VCaP (cell line): ENCODE results near the gene SNX17.

Experiments
- H3K27ac ChIP-seq: fragments of 450-650 bp; 2 replicates; pipeline ENCODE4 v1.5.1; 2017
- TF ChIP-seq, protein P1 (sequence below): fragments of 450-650 bp; conservative IDR thresholded peaks from 2 replicates; pipeline ENCODE4 v1.5.1; 2017; ENCODE audit warnings: mild to moderate bottlenecking, moderate library complexity

SNX17 gene

DNA sequence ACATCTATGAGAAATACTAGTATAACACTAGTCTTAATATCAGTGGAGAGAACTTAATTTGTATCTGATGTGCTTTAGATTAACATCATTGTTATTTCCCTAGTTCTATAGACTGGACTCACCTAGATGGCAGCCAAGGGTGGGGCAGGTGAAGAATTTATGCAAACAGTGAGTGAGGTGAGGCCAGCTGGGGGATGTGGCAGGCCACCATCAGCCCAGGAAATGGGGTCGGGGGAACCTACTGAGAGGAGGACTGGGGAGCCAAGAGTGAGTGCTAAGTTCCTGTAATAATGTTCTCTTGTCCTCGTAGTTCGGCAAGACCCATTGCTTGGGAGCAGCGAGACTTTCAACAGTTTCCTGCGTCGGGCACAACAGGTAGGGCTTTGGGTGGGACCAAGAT, 2.5 kb downstream of the SNX17 start:
- TF ChIP-seq, protein P1, sequence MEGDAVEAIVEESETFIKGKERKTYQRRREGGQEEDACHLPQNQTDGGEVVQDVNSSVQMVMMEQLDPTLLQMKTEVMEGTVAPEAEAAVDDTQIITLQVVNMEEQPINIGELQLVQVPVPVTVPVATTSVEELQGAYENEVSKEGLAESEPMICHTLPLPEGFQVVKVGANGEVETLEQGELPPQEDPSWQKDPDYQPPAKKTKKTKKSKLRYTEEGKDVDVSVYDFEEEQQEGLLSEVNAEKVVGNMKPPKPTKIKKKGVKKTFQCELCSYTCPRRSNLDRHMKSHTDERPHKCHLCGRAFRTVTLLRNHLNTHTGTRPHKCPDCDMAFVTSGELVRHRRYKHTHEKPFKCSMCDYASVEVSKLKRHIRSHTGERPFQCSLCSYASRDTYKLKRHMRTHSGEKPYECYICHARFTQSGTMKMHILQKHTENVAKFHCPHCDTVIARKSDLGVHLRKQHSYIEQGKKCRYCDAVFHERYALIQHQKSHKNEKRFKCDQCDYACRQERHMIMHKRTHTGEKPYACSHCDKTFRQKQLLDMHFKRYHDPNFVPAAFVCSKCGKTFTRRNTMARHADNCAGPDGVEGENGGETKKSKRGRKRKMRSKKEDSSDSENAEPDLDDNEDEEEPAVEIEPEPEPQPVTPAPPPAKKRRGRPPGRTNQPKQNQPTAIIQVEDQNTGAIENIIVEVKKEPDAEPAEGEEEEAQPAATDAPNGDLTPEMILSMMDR: no peak
- peak overlapping the region; percentile 93; the same call in 1 of the 2 replicates for H3K27ac ChIP-seq

DNA sequence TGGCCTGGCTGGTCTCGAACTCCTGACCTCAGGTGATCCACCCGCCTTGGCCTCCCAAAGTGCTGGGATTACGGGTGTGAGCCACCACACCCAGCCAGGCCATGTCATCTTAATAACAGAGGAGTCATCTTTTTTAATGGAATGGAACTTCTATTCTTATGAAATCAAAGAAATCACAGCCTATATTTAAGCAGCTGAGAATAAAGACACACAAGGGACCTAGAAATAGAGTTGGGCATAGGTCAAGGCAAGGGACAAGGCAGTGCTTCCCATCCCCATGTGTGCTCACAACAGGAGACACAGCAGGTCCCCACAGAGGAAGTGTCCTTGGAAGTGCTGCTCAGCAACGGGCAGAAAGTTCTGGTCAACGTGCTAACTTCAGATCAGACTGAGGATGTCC, 3.2 kb downstream of the SNX17 start:
- TF ChIP-seq, protein P1: no peak
- H3K27ac ChIP-seq: peak overlapping the region; percentile 93; the same call in 1 of the 2 replicates

DNA sequence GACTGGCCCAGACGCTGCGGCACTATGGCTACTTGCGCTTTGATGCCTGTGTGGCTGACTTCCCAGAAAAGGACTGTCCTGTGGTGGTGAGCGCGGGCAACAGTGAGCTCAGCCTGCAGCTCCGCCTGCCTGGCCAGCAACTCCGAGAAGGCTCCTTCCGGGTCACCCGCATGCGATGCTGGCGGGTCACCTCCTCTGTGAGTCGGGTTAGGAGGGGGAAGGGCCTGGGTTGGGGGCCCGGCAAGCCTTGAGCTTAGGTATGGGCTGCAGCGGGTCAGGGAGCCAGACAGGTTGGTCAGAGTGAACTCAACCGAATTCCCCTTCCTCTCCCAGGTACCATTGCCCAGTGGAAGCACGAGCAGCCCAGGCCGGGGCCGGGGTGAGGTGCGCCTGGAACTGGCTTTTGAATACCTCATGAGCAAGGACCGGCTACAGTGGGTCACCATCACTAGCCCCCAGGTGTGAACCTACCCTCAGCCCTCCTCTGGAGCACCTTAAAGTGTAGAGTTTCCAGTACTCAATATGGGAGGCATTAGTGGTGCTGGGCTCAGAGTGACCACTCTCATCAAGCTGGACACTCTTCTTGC, 5.2 kb downstream of the SNX17 start:
- TF ChIP-seq, protein P1: no peak

DNA sequence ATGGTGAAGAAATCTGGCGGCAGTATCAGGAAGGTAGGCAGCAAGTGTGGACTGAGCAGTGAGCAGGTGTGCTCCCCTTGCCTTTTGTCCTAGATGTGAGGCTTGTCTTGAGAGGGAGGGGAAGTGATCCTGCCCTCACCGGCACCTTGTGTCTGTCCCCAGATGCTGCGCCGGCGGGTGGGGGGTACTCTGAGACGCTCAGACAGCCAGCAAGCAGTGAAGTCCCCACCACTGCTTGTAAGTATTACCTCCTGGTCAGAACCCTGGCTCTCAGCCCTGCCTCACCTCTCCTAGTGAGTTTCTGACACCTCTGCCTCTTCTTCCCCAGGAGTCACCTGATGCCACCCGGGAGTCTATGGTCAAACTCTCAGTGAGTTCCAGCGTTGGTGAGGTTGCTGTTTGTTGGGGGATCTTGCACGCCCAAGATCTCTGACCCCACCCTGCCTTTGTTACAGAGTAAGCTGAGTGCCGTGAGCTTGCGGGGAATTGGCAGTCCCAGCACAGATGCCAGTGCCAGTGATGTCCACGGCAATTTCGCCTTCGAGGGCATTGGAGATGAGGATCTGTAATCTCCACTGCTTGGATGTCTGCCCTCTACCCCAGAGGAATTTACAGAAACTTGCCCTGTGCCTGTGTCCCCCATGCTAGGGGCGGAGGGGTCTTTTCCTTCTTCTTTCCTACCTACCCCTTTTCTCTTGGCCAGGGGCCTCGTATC, 5.9 kb downstream of the SNX17 start:
- TF ChIP-seq, protein P1: no peak
- peak overlapping the region; percentile 86 for H3K27ac ChIP-seq

More for the DNA sequence above, 5.2 kb downstream of the SNX17 start:
- H3K27ac ChIP-seq: no peak overlapping the region

DNA sequence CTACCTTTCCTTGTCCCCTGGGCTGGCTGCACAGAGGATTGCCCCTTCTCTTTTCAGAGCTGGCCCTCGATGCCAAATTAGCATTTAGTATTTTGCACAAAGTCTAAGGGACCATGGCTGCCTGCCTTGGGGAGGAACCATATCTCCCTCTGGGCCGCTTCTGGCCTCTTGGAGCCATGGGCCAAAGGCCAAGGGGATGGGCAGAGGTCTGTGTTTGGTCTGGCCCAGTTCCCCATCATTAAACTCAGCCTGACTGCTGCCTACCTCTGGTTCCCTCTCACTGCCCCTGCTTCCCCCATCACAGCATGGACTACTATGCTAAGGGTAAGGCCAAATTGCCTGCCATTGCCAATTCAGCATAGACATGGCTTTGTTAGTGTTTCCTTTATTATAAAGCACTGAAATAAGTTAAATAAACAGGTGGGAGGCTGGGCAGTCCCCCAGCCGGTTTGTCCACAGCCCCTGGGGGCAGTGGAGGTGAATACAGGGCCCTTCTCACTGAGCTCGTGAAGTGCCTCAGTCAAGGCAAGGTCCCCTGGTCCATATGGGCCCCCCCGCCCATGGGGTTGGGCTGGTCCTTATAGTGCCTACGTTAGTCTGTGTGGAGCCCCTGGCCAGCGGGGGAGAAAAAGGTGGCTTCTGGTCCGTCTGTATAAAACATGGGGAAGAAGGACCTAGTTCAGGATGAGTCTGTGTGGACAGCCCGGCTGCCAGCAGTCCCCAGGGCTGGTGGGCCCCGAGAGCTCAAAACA, 6.6 kb downstream of the SNX17 start:
- H3K27ac ChIP-seq: peak overlapping the region; percentile 86
- TF ChIP-seq, protein P1: no peak

DNA sequence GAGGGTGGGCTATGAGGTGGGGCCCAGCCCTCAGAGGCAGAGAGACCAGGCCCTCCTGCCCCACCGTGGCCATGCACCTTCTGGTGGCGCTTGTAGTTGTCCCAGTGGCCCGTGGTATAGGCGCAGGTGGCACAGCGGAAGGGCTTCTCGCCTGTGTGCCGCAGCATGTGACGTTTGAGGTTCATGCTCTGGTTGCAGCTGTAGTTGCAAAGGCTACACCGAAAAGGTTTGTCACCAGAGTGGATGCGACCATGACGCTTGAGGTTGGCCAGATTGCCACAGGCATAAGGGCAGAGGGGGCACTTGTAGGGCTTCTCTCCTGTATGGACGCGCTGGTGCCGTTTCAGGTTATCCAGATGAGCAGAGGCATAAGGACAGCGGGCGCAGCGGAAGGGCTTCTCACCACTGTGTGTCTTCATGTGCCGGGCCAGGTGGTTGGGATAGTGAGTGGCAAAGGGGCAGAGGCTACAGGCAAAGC, 7.2 kb downstream of the SNX17 start:
- H3K27ac ChIP-seq: peak overlapping the region; percentile 86

More for the DNA sequence above, 7.2 kb downstream of the SNX17 start:
- TF ChIP-seq, protein P1: no peak
